K562 (cell line): ENCODE measurements around the gene SGPL1. TPM values are rescaled to one million over a fixed set of nuclear protein-coding genes. Genes with fewer than 3 reads are reported as not detected.

Experiments used
- ATAC-seq: fragments of 200-7000 bp; cut with Tn5 transposase; 3 replicates; pipeline ENCODE4 v1.9.1; 2020; ENCODE audit warnings: moderate library complexity
- BruUV-seq: library from RNA; stranded (reverse); fragments of 400-500 nt; replicated peaks from 2 replicates; lab custom pipeline; 2021; lab: Mats Ljungman, UMichigan
- CTCF ChIA-PET: fragments of 300-600 bp; formaldehyde crosslinking; extraction: SDS; loops from one replicate; lab custom pipeline; 2021; ENCODE audit warnings: low intra/inter-chr PET ratio; lab: Yijun Ruan, JAX
- POLR2A ChIA-PET: fragments of 300-600, 350-650 bp; sonication (Branson Sonifier 250); formaldehyde crosslinking; extraction: SDS; loops from one replicate; lab custom pipeline; 2021; ENCODE audit warnings: antibody characterized with exemption, inconsistent platforms; lab: Yijun Ruan, JAX
- DNase-seq, 4 experiments: peaks; one replicate each; pipeline versions ENCODE4 v3.0.0 to v3.0.0-alpha.2; 2011 to 2018; ENCODE audit warnings: low spot score in 3 of 4, mixed read lengths in 3 of 4; ENCODE audit errors: extremely low read depth in 1 of 4
- FAIRE-seq: peaks from 2 replicates; lab custom pipeline; 2011; peaks lifted over from hg19 to GRCh38; lab: Jason Lieb, UNC
- H2AFZ ChIP-seq: 2 replicates; pipeline ENCODE4 v1.6.0; 2011; ENCODE audit warnings: low read depth, low read length, control low read depth, inconsistent platforms
- H3K27ac ChIP-seq: fragments of 200-600 bp; 3 replicates; pipeline ENCODE4 v1.8.0; 2011; ENCODE audit warnings: low read depth, mild to moderate bottlenecking, control low read depth, inconsistent platforms, low read length, moderate library complexity, mixed read lengths; ENCODE audit errors: extremely low read depth
- H3K27me3 ChIP-seq, 2 experiments: fragments of 300-600 bp in 1 of 2; 2 replicates in 1 of 2; 3 replicates in 1 of 2; pipeline versions ENCODE4 v1.6.0 to v1.8.0; 2011; ENCODE audit warnings: inconsistent platforms in 2 of 2, low read length in 2 of 2, mild to moderate bottlenecking in 1 of 2, mixed read lengths in 1 of 2, moderate library complexity in 1 of 2; ENCODE audit not compliant: control insufficient read depth in 2 of 2, insufficient read depth in 2 of 2
- H3K36me3 ChIP-seq: fragments of 300-600 bp; 3 replicates; pipeline ENCODE4 v1.8.0; 2011; ENCODE audit warnings: mild to moderate bottlenecking, low read length, inconsistent platforms; ENCODE audit not compliant: control insufficient read depth, insufficient read depth
- H3K4me1 ChIP-seq, 2 experiments: fragments of 200-600 bp in 1 of 2; replicated peaks in 1 of 2; 2 replicates in 1 of 2; 3 replicates in 1 of 2; pipeline versions ENCODE4 v1.5.1 to v1.8.0; 2011; ENCODE audit warnings: inconsistent platforms in 2 of 2, low read length in 2 of 2, mild to moderate bottlenecking in 1 of 2, mixed read lengths in 1 of 2, moderate library complexity in 1 of 2; ENCODE audit not compliant: control insufficient read depth in 2 of 2, insufficient read depth in 2 of 2
- H3K4me2 ChIP-seq: 2 replicates; pipeline ENCODE4 v1.6.1; 2011; ENCODE audit warnings: low read length, control low read depth, inconsistent platforms, mixed read lengths; ENCODE audit not compliant: insufficient read depth
- H3K4me3 ChIP-seq: fragments of 200-600 bp; sonication (generic), shearing (Covaris generic); 2 replicates; pipeline ENCODE4 v1.5.1; 2016; ENCODE audit warnings: control low read depth, inconsistent platforms
- H3K79me2 ChIP-seq: fragments of 200-600 bp; 3 replicates; pipeline ENCODE4 v1.8.0; 2011; ENCODE audit warnings: low read length, inconsistent platforms; ENCODE audit not compliant: control insufficient read depth, insufficient read depth
- H3K9ac ChIP-seq, 2 experiments: 2 replicates each; pipeline versions ENCODE4 v1.6.0 to v1.6.1; 2011; ENCODE audit warnings: low read depth in 2 of 2, low read length in 2 of 2, control low read depth in 1 of 2, inconsistent platforms in 1 of 2, mild to moderate bottlenecking in 1 of 2, mixed read lengths in 1 of 2; ENCODE audit not compliant: insufficient read depth in 1 of 2
- H3K9me1 ChIP-seq: one replicate; pipeline ENCODE4 v1.6.0; 2011; ENCODE audit warnings: inconsistent platforms, mild to moderate bottlenecking, low read length, moderate library complexity; ENCODE audit not compliant: control insufficient read depth, insufficient read depth
- H3K9me3 ChIP-seq: replicated peaks from 2 replicates; pipeline ENCODE4 v1.5.1; 2011; ENCODE audit warnings: low read depth, low read length, inconsistent platforms; ENCODE audit not compliant: control insufficient read depth, insufficient read depth
- H4K20me1 ChIP-seq: replicated peaks from 2 replicates; pipeline ENCODE4 v1.6.1; 2011; ENCODE audit warnings: low read length, inconsistent platforms, mixed read lengths; ENCODE audit not compliant: control insufficient read depth, insufficient read depth
- ATF1 ChIP-seq, 2 experiments: fragments of 450-650 bp in 1 of 2; IDR thresholded peaks; 2 replicates each; pipeline ENCODE4 v1.6.1; 2016; ENCODE audit warnings: missing compliant biosample characterization in 1 of 2, missing genetic modification characterization in 1 of 2
- FOXA3 ChIP-seq, 2 experiments: fragments of 450-650 bp in 1 of 2; sonication (generic) in 1 of 2; formaldehyde crosslinking; IDR thresholded peaks in 1 of 2; conservative IDR thresholded peaks in 1 of 2; 2 replicates each; pipeline versions ENCODE4 v1.4.0 to v1.8.0; 2020 to 2022; ENCODE audit warnings: mild to moderate bottlenecking in 2 of 2, missing genetic modification reagents in 1 of 2
- LARP7 ChIP-seq: fragments of 450-650 bp; IDR thresholded peaks from 2 replicates; pipeline ENCODE4 v1.6.1; 2016
- OTX1 ChIP-seq: fragments of 450-650 bp; formaldehyde crosslinking; IDR thresholded peaks from 2 replicates; pipeline ENCODE4 v1.4.0; 2022; ENCODE audit warnings: mild to moderate bottlenecking
- POLR3A ChIP-seq: IDR thresholded peaks from 2 replicates; pipeline ENCODE4 v1.6.1; 2011; ENCODE audit warnings: borderline replicate concordance, mild to moderate bottlenecking, moderate library complexity; ENCODE audit not compliant: insufficient read length, insufficient read depth; ENCODE audit errors: extremely low read depth
- PTRF ChIP-seq: fragments of 450-650 bp; IDR thresholded peaks from 2 replicates; pipeline ENCODE4 v1.6.1; 2016; ENCODE audit warnings: mild to moderate bottlenecking, missing genetic modification characterization, missing compliant biosample characterization
- SLC30A9 ChIP-seq: fragments of 250-450 bp; sonication (Bioruptor Pico); IDR thresholded peaks from 2 replicates; pipeline ENCODE4 v1.8.0; 2022; ENCODE audit warnings: mild to moderate bottlenecking, moderate library complexity
- SNRNP70 ChIP-seq: fragments of 200-400 bp; formaldehyde crosslinking; optimal IDR thresholded peaks from 2 replicates; pipeline ENCODE3; 2017; ENCODE audit warnings: low read depth, low read length
- SUPT5H ChIP-seq: fragments of 450-650 bp; IDR thresholded peaks from 2 replicates; pipeline ENCODE4 v1.6.1; 2016
- TEAD4 ChIP-seq, 2 experiments: sonication (generic) in 1 of 2; formaldehyde crosslinking in 1 of 2; IDR thresholded peaks; 2 replicates each; pipeline versions ENCODE4 v1.6.1 to v1.8.0; 2012 to 2022; ENCODE audit warnings: borderline replicate concordance in 1 of 2, inconsistent platforms in 1 of 2, low read length in 1 of 2, mild to moderate bottlenecking in 1 of 2, missing genetic modification reagents in 1 of 2
- U2AF2 ChIP-seq: fragments of 200-400 bp; formaldehyde crosslinking; optimal IDR thresholded peaks from 2 replicates; pipeline ENCODE3; 2017; ENCODE audit warnings: low read depth, mild to moderate bottlenecking, low read length
- ZEB2 ChIP-seq: fragments of 450-650 bp; IDR thresholded peaks from 2 replicates; pipeline ENCODE4 v1.6.1; 2016
- ZSCAN32 ChIP-seq: fragments of 450-650 bp; formaldehyde crosslinking; IDR thresholded peaks from 2 replicates; pipeline ENCODE4 v1.4.0; 2020; ENCODE audit warnings: mild to moderate bottlenecking, moderate library complexity
- WGBS: fragments of 100-300 bp; shearing (Covaris generic); methylation state at CpG from one replicate; pipeline ENCODE4 v1.1.6; 2016; ENCODE audit warnings: low coverage, mixed read lengths; ENCODE audit not compliant: insufficient coverage; ENCODE audit errors: missing lambda C conversion rate; 5-methylcytosine and 5-hydroxymethylcytosine counted together
- in situ Hi-C: fragments of 300-500 bp; cut with MboI; formaldehyde crosslinking; loops from 4 replicates; pipeline ENCODE4 v1.15.0; 2018; ENCODE audit warnings: inconsistent platforms, mixed read lengths
- intact Hi-C: fragments of 100-400 bp; cut with micrococcal nuclease; formaldehyde crosslinking; loops from 2 replicates; pipeline ENCODE4 v1.14.2; 2022
- polyA plus RNA-seq, 8 experiments: library from polyadenylated mRNA; depleted of rRNA in 4 of 8; stranded (reverse) in 5 of 8; unstranded in 3 of 8; fragments of >200 nt; fragmentation: Nextera tagmentation in 2 of 8; fragmentation: Illumina TruSeq in 1 of 8; extraction: Ambion mirVana in 2 of 8; extraction: Trizol in 1 of 8; gene quantifications; 2 replicates each; pipeline versions ENCODE4 v1.2.1 to v1.2.3, GENCODE V29; 2011 to 2014; ENCODE audit warnings: inconsistent platforms in 1 of 8, missing spikeins in 1 of 8
- total RNA-seq, 7 experiments: library from RNA; depleted of rRNA in 6 of 7; stranded (reverse); fragments of >200 nt in 6 of 7; fragmentation: Illumina TruSeq in 2 of 7; extraction: Trizol in 2 of 7; gene quantifications; 2 replicates each; pipeline versions ENCODE4 v1.2.1 to v1.2.3, GENCODE V29; 2011 to 2021; ENCODE audit warnings: low replicate concordance in 1 of 7
- TF ChIP-seq, protein P1 (sequence below): fragments of 250-450 bp; sonication (Bioruptor Pico); IDR thresholded peaks from 2 replicates; pipeline ENCODE4 v1.5.0; 2021
- TF ChIP-seq, protein P2 (sequence below): sonication (generic); formaldehyde crosslinking; IDR thresholded peaks from 2 replicates; pipeline ENCODE4 v1.9.0; 2022; ENCODE audit warnings: mild to moderate bottlenecking, missing genetic modification reagents
- TF ChIP-seq, protein P3 (sequence below): sonication (generic); formaldehyde crosslinking; IDR thresholded peaks from 2 replicates; pipeline ENCODE4 v1.8.1; 2023; ENCODE audit warnings: mild to moderate bottlenecking, missing genetic modification reagents
- TF ChIP-seq, protein P4 (sequence below): sonication (generic); formaldehyde crosslinking; IDR thresholded peaks from 2 replicates; pipeline ENCODE4 v1.8.1; 2022; ENCODE audit warnings: missing genetic modification reagents

Gene SGPL1
- total and polyA plus RNA-seq, 9 of the 15 experiments (the other 6 are each of a cell fraction or from before 2014, with no cell fraction given), result 6.0 to 18.0 (median 8.7) TPM

DNA sequence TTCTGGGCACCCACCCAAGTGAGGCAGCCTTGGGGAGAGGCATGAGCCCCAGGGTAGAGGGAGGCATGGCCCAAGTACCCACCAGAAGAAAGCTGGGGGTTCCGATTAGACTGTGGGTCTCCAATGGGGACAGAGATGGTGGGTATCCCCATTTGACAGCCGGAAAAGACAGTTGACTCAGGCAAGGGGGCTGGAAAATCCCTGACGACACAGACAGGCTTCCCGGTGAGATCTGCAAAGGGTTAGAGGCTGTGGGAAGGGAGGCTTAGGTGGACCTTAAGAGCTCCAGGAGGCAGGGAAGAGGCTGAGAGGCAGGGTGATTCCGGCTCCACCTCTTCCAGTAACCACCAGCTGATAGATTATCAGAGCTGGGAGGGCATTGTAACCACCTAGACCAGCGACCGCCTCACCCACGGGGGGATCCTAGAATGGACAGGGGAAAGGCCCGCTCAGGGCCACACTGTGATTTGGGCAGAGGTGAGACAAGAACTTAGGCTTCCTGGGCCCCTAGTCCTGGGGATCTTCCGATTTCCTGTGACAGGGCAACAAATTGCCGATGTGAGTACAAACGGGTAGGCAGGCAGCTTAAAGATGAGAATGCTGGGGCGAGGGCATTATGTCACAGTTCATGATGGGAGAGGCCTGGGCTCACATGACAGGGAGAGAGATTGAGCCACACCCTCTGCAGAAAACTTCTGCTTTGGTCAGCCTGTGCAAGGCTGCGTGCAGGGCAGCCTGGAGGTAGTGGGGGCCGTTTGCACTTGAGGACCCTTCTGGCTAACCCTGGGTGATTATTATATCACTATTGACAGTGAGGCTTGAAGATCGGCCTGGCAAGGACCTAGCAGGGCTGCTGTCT lies 36.0 kb upstream of the SGPL1 start:
- WGBS, result 30% methylated on average over 16 of the region's 16 CpGs
- POLR2A ChIA-PET, result interaction anchor here (1.1 to 1.4 kb wide), 3 partner anchors 9 to 18 kb away, joined by 3 to 5 read pairs (median 3); no protein-coding TSS in a partner anchor
- H3K4me2 ChIP-seq, result peak overlapping the region; percentile 25; the same call in 1 of the 2 replicates
- in situ Hi-C loops (no loop called here), intact Hi-C loops (no loop called here)
- CTCF ChIA-PET, result no interaction called here
- no peak overlapping the region for H3K27ac ChIP-seq
- H3K9me3 ChIP-seq, result no peaks in the 10 kb centered on the region
- no peaks in the 10 kb centered on the region for H3K36me3 ChIP-seq
- BruUV-seq, result no TSS peak
- DNase-seq (peak; percentile 37 to 55 (median 47)), FAIRE-seq (peak; percentile 62), ATAC-seq (peak; percentile 81)
- peaks cover 11 to 14% of the 10 kb centered on the region in 2 experiments; a peak in 4 of 5 replicates for H3K4me1 ChIP-seq
- no peaks in the 10 kb centered on the region for H4K20me1 ChIP-seq
- peak overlapping the region; percentile 40; the same call in 1 of the 2 replicates for H2AFZ ChIP-seq
- no peaks in the 10 kb centered on the region for H3K79me2 ChIP-seq
- no peaks in the 10 kb centered on the region for H3K27me3 ChIP-seq
- no peak overlapping the region for H3K4me3 ChIP-seq
- no peaks in the 10 kb centered on the region for H3K9me1 ChIP-seq
- H3K9ac ChIP-seq, result peak overlapping the region in 1 of 2 experiments; percentile 76; a peak in 1 of 4 replicates
- TF ChIP-seq SUPT5H, result no peak
- TF ChIP-seq POLR3A, result no peak
- TF ChIP-seq, protein P1, sequence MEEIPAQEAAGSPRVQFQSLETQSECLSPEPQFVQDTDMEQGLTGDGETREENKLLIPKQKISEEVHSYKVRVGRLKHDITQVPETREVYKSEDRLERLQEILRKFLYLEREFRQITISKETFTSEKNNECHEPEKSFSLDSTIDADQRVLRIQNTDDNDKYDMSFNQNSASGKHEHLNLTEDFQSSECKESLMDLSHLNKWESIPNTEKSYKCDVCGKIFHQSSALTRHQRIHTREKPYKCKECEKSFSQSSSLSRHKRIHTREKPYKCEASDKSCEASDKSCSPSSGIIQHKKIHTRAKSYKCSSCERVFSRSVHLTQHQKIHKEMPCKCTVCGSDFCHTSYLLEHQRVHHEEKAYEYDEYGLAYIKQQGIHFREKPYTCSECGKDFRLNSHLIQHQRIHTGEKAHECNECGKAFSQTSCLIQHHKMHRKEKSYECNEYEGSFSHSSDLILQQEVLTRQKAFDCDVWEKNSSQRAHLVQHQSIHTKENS (CRISPR knock-in tag), result no peak
- TF ChIP-seq ZEB2, result no peak
- TF ChIP-seq SNRNP70, result no peak
- no peak for TF ChIP-seq PTRF
- TF ChIP-seq ZSCAN32 (CRISPR knock-in tag), result no peak
- TF ChIP-seq SLC30A9, result no peak
- TF ChIP-seq OTX1, result no peak
- TF ChIP-seq, protein P2, sequence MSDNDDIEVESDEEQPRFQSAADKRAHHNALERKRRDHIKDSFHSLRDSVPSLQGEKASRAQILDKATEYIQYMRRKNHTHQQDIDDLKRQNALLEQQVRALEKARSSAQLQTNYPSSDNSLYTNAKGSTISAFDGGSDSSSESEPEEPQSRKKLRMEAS, result 0 out of 2 replicates have a peak, but pooled peaks have one; percentile 17
- no peak for TF ChIP-seq ATF1 (CRISPR knock-in tag; IDR thresholded peaks at IDR 0.05)
- TF ChIP-seq ATF1 (tag; IDR thresholded peaks at IDR 0.05), result peak; percentile 43; the same call in 1 of the 2 replicates
- no peak for TF ChIP-seq U2AF2
- TF ChIP-seq, protein P3, sequence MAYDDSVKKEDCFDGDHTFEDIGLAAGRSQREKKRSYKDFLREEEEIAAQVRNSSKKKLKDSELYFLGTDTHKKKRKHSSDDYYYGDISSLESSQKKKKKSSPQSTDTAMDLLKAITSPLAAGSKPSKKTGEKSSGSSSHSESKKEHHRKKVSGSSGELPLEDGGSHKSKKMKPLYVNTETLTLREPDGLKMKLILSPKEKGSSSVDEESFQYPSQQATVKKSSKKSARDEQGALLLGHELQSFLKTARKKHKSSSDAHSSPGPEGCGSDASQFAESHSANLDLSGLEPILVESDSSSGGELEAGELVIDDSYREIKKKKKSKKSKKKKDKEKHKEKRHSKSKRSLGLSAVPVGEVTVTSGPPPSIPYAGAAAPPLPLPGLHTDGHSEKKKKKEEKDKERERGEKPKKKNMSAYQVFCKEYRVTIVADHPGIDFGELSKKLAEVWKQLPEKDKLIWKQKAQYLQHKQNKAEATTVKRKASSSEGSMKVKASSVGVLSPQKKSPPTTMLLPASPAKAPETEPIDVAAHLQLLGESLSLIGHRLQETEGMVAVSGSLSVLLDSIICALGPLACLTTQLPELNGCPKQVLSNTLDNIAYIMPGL (CRISPR knock-in tag), result no peak
- TF ChIP-seq LARP7, result no peak
- TF ChIP-seq FOXA3 (CRISPR knock-in tag; conservative IDR thresholded peaks at IDR 0.05 in 1 of 2, IDR thresholded peaks at IDR 0.05 in 1 of 2), result no peak
- TF ChIP-seq, protein P4, sequence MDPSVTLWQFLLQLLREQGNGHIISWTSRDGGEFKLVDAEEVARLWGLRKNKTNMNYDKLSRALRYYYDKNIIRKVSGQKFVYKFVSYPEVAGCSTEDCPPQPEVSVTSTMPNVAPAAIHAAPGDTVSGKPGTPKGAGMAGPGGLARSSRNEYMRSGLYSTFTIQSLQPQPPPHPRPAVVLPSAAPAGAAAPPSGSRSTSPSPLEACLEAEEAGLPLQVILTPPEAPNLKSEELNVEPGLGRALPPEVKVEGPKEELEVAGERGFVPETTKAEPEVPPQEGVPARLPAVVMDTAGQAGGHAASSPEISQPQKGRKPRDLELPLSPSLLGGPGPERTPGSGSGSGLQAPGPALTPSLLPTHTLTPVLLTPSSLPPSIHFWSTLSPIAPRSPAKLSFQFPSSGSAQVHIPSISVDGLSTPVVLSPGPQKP (CRISPR knock-in tag), result no peak
- no peak for TF ChIP-seq TEAD4 (IDR thresholded peaks at IDR 0.05; ENCODE audit: low read length)
- TF ChIP-seq TEAD4 (CRISPR knock-in tag; IDR thresholded peaks at IDR 0.05; ENCODE audit: borderline replicate concordance), result no peak
